ENCODE data around the gene TOLLIP.
"Not testable (repeated sequence)": the region's sequence is repeated elsewhere in the genome, so short reads cannot be mapped to it uniquely, and the experiment has no call there.

TOLLIP gene

DNA sequence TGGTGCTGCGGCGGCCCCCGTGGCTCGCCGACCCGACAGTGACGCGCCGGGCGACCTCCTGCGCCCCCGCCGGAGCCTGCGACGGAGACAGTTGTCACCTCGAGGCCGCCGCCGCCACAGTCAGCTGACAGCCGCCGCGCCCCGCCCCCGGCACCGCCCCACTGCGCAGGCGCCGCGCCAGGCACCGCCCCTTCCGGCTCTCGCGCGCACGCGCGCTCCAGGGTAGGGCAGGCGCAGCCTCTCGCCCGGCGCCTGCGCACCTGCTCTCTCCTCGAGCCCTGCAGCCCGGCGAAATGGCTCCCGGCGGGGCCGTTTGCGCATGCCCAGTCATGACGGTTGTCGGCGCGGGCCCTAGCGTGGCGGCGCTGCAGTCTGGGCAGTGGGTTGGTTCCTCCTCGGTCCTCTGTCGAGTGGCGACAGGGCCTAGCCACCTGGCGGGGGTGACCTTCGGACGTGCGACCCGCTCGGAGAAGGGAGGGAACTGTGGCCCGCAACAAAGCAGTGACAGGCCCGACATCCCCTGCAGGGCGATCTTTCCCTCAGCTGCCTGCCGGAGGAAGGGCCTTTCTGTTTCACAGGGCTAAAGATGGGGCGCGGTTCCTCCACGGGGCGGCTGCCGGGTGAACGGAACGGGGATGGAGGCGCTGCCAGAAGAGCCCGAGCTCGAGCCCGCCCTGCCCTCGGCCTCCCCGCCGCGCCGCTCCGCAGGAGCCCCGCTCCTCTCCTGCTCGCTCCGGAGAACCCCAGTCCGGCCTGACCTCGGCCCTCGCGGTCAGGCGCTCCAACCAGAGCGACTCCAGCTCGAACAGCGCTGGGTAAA, at the start of gene TOLLIP:
TOLLIP (minus strand) TSS at position 135 of the 820 bp plus-strand sequence; CDS start at position 1, 134 bp downstream.
- DNase-seq (ENCODE audit: low spot score): peak; percentile 91

DNA sequence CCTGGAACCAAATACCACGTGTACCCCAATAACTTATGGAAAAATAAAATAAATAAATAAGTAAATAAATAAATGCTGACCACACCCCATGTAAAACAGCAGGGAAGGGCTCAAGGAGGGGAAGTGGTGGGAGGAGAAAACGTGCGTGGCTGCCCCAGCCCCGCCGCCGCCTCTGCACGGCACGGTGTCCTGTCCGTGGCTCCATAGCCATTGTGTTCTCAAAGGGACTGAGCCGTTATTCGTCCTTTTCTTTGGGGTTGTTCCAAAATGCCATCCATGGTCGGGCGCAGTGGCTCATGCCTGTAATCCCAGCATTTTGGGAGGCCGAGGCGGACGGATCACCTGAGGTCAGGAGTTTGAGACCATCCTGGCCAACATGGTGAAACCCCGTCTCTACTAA, 49.5 kb upstream of the TOLLIP start:
- not testable (repeated sequence) for DNase-seq (ENCODE audit: low spot score)

DNA sequence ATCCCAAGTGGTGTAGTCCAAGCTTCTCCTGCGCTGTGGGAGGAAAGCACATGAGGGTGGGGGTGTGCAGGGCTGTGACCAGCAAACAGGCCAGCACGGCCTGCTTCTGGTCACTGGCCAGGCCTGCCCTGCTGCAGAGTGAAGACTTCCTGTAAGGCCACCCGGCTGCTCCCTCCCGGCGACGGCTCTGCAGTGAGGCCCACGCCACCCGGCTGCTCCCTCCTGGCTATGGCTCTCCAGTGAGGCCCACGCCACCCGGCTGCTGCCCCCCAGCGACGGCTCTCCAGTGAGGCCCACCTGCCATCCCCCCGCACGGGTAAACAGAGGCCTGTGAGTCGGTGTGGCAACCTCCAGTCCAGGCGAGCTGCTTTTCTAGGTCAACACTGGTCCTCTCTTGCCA, 48.9 kb upstream of the TOLLIP start:
- no peak for DNase-seq (ENCODE audit: low spot score)

DNA sequence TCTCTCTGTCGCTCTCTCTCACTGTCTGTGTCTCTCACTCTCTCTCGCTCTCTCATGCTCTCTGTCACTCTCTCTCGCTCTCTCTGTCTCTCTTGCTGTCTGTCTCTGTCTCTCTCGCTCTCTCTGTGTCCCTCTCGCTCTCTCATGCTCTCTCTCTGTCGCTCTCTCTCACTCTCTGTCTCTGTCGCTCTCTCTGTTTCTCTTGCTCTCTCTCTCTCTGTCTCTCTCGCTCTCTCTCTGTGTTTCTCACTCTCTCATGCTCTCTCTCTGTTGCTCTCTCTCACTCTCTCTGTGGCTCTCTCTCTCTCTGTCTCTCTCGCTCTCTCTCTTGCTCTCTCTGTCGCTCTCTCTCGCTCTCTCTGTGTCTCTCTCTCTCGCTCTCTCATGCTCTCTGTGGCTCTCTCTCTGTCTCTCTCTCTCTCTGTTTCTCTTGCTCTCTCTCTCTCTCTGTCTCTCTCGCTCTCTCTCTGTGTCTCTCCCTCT, 47.1 kb upstream of the TOLLIP start:
- DNase-seq (ENCODE audit: low spot score): no peak

DNA sequence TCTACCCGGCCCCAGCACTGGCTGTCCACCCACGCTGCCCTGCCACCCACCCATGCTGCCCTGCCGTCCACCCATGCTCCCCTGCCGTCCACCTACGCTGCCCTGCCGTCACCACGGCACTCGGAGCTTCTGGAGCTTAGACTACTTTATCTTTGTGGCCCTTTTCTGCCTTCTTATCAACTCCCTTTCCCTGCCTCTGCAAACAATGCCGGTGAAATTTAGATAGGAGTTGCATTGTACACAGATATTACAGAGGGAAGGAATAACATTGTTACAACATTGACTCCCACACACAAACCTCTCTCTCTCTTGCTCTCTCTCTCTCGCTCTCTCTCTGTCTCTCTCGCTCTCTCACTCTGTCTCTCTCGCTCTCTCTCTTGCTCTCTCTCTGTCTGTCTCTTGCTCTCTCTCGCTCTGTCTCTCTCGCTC, 46.6 kb upstream of the TOLLIP start:
- no peak for DNase-seq (ENCODE audit: low spot score)

GRCh38 chr11:1354125-1354938, 44.9 kb upstream of the TOLLIP start:
- no peak for DNase-seq (ENCODE audit: low spot score)

DNA sequence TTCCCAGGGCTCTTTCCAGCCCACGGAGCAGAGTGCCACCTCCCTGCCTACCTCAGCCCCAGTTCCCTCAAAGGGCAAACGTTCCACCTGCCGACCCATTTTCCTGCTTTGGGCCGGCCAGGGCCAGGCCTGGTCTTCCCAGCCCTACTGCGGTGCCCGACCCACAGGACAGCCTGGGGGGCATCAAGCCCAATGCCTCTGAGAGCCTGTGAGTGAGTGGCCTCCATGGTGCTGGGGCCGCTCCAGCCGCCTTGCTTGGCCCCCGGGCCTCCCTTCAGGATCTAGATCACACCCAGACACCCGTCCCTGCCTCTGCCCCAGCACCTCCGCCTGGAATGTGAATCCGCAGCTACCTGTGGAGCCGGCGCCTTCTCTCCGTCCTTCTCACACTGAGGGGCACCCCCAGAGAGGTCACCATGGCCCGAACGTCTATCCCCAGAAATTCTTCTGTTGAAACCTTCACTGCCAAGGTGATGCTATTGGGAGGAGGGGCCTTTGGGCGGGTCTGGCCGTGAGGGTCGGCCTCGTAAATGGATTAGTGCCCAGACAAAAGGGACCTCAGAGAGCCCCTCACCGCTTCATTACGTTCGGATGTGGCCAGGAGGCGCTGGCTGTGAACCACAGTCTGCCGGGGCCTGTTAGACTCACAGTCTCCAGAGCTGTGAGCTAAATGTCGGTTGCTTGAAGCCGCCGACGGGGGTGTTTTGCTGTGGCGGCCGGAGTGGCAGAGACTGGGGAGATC, 44.1 kb upstream of the TOLLIP start:
- DNase-seq (ENCODE audit: low spot score): no peak

DNA sequence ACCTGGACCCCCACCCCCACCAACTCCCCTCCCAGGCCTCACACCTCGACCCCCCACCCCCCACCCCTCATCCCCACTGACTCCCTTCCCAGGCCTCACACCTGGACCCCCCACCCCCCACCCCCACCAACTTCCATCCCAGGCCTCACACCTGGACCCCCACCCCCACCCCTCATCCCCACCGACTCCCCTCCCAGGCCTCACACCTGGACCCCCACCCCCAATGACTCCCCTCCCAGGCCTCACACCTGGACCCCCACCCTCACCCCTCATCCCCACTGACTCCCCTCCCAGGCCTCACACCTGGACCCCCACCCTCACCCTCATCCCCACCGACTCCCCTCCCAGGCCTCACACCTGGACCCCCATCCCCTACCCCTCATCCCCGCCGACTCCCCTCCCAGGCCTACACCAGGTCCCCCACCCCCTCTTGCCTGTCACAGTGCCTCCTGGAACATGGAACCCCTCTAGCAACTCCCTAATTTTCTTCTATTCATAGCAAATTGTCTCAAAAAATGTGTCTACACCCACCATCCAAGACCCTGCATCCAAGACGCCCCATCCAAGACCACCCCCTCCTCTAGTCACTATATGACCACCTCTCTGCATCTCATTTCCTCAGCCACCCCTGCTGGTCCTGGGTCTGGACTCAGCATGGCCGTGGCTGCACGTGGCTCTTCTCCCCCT, 43.4 kb upstream of the TOLLIP start:
- DNase-seq (ENCODE audit: low spot score): no peak

- no peak for DNase-seq (ENCODE audit: low spot score)
These were observed 42.0 kb upstream of the TOLLIP start for GRCh38 chr11:1351278-1351937.

- no peak for DNase-seq (ENCODE audit: low spot score)
These were observed 40.8 kb upstream of the TOLLIP start for GRCh38 chr11:1350086-1350725.

DNA sequence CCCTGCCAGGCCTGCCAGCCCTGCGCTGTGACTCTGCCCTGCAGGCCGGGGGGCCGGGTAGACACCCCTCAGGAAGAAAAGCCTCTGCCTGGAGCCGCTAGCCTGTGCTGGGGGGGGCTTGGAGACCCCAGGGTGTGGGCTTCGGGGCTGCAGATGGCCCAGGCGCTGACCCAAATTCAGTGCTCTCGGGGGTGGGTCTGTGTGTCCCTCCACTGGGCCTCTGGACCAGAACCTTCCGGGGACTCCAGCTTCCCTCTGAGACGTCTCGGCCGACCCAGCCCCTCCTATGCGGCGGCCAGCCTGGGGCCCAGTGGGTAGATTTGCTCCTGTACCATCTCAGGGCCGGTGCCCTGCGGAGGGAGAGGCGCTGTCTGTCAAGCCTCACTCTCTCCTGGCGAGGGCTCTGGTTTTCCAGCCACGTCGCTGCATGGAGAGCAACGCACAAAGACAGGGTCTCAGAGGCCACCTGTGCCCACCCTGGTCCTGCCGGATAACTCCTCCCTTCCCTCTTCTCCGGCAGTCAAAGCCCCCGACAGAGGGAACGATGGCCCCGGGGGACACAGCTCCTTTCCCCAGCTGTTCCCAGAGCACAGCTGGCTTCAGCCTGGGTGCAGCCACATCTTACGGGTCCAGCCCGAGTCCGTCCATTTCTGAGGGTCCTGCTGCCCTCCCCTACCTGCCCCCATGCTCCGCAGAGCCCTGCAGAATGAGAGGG, 40.1 kb upstream of the TOLLIP start:
- no peak for DNase-seq (ENCODE audit: low spot score)

- DNase-seq (ENCODE audit: low spot score): no peak
These were observed 39.4 kb upstream of the TOLLIP start for GRCh38 chr11:1348796-1349326.

GRCh38 chr11:1348146-1348795, 38.8 kb upstream of the TOLLIP start:
- DNase-seq (ENCODE audit: low spot score): no peak

GRCh38 chr11:1347411-1347999, 38.1 kb upstream of the TOLLIP start:
- not testable (repeated sequence) for DNase-seq (ENCODE audit: low spot score)

GRCh38 chr11:1346669-1347390, 37.4 kb upstream of the TOLLIP start:
- DNase-seq (ENCODE audit: low spot score): no peak

DNA sequence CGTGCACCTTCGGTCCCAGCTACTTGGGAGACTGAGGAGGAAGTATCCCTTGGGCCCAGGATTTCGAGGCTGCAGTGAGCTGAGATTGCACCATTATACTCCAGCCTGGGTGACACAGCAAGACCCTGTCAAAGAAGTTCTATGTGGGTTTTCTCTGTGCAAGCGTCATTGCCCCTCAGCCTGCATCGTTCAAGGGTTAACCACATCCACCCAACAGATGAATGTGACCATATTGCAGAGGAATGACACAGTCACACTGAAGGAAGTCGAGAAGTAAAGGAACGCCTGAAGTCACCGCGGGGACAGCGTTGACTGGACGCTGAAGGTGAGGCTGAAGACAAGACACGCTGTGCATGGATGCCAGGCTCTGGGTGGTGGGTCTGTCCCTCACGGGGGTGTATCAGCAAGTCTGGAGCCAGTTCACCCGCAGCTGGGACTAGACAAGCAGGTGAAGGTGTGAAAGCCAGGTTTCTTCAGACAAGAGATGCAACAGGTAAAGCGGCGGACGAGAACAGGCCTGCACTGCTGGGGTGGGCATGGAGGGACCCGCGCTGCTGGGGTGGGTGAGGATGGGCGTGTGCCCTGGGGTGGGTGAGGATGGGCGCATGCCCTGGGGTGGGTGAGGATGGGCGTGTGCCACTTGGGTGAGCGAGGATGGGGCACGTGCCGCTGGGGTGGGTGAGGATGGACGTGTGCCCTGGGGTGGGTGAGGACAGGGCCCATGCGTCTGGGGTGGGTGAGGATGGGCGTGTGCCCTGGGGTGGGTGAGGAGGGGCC, 36.5 kb upstream of the TOLLIP start:
- no peak for DNase-seq (ENCODE audit: low spot score)

- no peak for DNase-seq (ENCODE audit: low spot score)
These were observed 34.7 kb upstream of the TOLLIP start for GRCh38 chr11:1344056-1344635.

Data from pons (tissue), 1 donor.